Measurements from ENCODE around the gene OR6S1. TPM values are rescaled to one million over a fixed set of nuclear protein-coding genes. Genes with fewer than 3 reads are reported as not detected.

The OR6S1 gene
- total and polyA plus RNA-seq, 2 experiments from 2014 or later = not detected

- TF ChIP-seq, protein P1, sequence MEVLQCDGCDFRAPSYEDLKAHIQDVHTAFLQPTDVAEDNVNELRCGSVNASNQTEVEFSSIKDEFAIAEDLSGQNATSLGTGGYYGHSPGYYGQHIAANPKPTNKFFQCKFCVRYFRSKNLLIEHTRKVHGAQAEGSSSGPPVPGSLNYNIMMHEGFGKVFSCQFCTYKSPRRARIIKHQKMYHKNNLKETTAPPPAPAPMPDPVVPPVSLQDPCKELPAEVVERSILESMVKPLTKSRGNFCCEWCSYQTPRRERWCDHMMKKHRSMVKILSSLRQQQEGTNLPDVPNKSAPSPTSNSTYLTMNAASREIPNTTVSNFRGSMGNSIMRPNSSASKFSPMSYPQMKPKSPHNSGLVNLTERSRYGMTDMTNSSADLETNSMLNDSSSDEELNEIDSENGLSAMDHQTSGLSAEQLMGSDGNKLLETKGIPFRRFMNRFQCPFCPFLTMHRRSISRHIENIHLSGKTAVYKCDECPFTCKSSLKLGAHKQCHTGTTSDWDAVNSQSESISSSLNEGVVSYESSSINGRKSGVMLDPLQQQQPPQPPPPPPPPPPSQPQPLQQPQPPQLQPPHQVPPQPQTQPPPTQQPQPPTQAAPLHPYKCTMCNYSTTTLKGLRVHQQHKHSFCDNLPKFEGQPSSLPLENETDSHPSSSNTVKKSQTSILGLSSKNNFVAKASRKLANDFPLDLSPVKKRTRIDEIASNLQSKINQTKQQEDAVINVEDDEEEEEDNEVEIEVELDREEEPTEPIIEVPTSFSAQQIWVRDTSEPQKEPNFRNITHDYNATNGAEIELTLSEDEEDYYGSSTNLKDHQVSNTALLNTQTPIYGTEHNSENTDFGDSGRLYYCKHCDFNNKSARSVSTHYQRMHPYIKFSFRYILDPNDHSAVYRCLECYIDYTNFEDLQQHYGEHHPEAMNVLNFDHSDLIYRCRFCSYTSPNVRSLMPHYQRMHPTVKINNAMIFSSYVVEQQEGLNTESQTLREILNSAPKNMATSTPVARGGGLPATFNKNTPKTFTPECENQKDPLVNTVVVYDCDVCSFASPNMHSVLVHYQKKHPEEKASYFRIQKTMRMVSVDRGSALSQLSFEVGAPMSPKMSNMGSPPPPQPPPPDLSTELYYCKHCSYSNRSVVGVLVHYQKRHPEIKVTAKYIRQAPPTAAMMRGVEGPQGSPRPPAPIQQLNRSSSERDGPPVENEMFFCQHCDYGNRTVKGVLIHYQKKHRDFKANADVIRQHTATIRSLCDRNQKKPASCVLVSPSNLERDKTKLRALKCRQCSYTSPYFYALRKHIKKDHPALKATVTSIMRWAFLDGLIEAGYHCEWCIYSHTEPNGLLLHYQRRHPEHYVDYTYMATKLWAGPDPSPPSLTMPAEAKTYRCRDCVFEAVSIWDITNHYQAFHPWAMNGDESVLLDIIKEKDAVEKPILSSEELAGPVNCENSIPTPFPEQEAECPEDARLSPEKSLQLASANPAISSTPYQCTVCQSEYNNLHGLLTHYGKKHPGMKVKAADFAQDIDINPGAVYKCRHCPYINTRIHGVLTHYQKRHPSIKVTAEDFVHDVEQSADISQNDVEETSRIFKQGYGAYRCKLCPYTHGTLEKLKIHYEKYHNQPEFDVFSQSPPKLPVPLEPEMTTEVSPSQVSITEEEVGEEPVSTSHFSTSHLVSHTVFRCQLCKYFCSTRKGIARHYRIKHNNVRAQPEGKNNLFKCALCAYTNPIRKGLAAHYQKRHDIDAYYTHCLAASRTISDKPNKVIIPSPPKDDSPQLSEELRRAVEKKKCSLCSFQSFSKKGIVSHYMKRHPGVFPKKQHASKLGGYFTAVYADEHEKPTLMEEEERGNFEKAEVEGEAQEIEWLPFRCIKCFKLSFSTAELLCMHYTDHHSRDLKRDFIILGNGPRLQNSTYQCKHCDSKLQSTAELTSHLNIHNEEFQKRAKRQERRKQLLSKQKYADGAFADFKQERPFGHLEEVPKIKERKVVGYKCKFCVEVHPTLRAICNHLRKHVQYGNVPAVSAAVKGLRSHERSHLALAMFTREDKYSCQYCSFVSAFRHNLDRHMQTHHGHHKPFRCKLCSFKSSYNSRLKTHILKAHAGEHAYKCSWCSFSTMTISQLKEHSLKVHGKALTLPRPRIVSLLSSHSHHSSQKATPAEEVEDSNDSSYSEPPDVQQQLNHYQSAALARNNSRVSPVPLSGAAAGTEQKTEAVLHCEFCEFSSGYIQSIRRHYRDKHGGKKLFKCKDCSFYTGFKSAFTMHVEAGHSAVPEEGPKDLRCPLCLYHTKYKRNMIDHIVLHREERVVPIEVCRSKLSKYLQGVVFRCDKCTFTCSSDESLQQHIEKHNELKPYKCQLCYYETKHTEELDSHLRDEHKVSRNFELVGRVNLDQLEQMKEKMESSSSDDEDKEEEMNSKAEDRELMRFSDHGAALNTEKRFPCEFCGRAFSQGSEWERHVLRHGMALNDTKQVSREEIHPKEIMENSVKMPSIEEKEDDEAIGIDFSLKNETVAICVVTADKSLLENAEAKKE (CRISPR knock-in tag; IDR thresholded peaks at IDR 0.05) = no peak
- no peak for TF ChIP-seq ZNF331 (CRISPR knock-in tag; IDR thresholded peaks at IDR 0.05; ENCODE audit: low read depth)
- no peak for TF ChIP-seq EZH2 (IDR thresholded peaks at IDR 0.05; ENCODE audit: low read depth, unreplicated experiment)
- no peak for TF ChIP-seq ZNF114 (CRISPR knock-in tag; IDR thresholded peaks at IDR 0.05)
- no peak for TF ChIP-seq JUNB (IDR thresholded peaks at IDR 0.05; ENCODE audit: unreplicated experiment)
- TF ChIP-seq STAT1 (IDR thresholded peaks at IDR 0.05; ENCODE audit: unreplicated experiment) = no peak
- no peak for TF ChIP-seq ETS1 (IDR thresholded peaks at IDR 0.05)
- TF ChIP-seq CREB1 (CRISPR knock-in tag; IDR thresholded peaks at IDR 0.05; ENCODE audit: low read depth) = no peak
- TF ChIP-seq EZH2phosphoT487 (IDR thresholded peaks at IDR 0.05; ENCODE audit: unreplicated experiment) = no peak
- TF ChIP-seq NANOG (IDR thresholded peaks at IDR 0.05; ENCODE audit: borderline replicate concordance) = no peak
Measured at GRCh38 chr14:20668969-20669368, 27.5 kb upstream of the OR6S1 start (continued).
